HUES6 (cell line): Measurements from ENCODE around the gene SLC25A40.
A peak's percentile ranks its signal among the peaks of the same experiment; 100 is the strongest.
"Not testable (repeated sequence)": the region's sequence is repeated elsewhere in the genome, so short reads cannot be mapped to it uniquely, and the experiment has no call there.

Source experiments
- H3K27ac ChIP-seq: 2 replicates; pipeline ENCODE4 v1.7.0; 2013; ENCODE audit warnings: low read depth, mild to moderate bottlenecking, low read length, inconsistent platforms
- H3K27me3 ChIP-seq: 2 replicates; pipeline ENCODE4 v1.6.1; 2013; ENCODE audit warnings: low read length; ENCODE audit not compliant: control insufficient read depth, insufficient read depth
- H3K36me3 ChIP-seq: 2 replicates; pipeline ENCODE4 v1.6.1; 2013; ENCODE audit warnings: low read length; ENCODE audit not compliant: control insufficient read depth, insufficient read depth
- H3K4me1 ChIP-seq: 2 replicates; pipeline ENCODE4 v1.6.1; 2013; ENCODE audit warnings: low read length; ENCODE audit not compliant: control insufficient read depth, insufficient read depth
- H3K4me3 ChIP-seq: 2 replicates; pipeline ENCODE4 v1.5.1; 2013; ENCODE audit warnings: low read depth, low read length
- H3K9ac ChIP-seq: one replicate; pipeline ENCODE4 v1.6.1; 2013; ENCODE audit warnings: mild to moderate bottlenecking, low read length
- H3K9me3 ChIP-seq: 2 replicates; pipeline ENCODE4 v1.6.1; 2013; ENCODE audit warnings: low read depth, low read length; ENCODE audit not compliant: control insufficient read depth, insufficient read depth

SLC25A40 gene

GRCh38 chr7:87886875-87887274 lies 10.7 kb upstream of the SLC25A40 start:
- Histone ChIP-seq H3K4me1 (no peaks in the 10 kb centered on the region), H3K9me3 (no peaks in the 10 kb centered on the region), H3K27ac (no peak overlapping the region), H3K4me3 (no peak overlapping the region), H3K27me3 (no peaks in the 10 kb centered on the region), H3K36me3 (peaks cover 85% of the 10 kb centered on the region), H3K9ac (no peak overlapping the region)

GRCh38 chr7:87885018-87885417 lies 8.9 kb upstream of the SLC25A40 start:
- H3K4me1 ChIP-seq: no peaks in the 10 kb centered on the region
- no peak overlapping the region for H3K9ac ChIP-seq
- no peaks in the 10 kb centered on the region for H3K9me3 ChIP-seq
- H3K36me3 ChIP-seq: peaks cover 89% of the 10 kb centered on the region
- no peak overlapping the region for H3K4me3 ChIP-seq
- no peaks in the 10 kb centered on the region for H3K27me3 ChIP-seq
- no peak overlapping the region for H3K27ac ChIP-seq

DNA sequence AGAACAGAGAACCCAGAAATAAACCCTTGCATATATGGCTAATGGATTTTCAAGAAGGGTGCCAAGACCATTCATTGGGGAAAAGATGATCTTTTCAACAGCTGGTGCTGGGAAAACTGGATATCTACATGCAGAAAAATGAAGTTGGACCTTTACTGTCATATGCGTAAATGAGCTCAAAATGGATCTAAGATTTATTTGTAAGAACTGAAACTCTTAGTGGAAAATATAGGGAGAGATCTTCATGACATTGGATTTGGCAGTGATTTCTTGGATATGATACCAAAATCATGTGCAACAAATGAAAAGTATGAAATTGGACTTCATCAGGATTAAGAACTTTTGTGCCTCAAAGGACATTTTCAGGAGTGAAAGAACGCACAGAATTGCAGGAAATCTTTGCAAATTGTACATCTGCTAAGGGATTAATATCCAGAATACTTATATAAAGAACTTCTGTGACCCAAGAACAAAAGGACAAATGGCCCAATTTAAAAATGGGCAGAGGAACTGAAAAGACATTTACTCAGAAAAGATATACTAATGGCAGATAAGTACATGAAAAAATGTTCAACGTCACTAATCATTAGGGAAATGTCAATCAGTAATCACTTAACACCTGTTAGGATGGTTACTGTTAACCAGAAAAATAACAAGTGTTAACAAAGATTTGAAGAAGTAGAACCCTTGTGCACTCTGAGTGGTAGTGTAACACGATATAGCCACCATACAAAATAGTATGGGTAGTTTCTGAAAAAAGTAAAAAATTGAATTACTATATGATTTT lies 6.2 kb upstream of the SLC25A40 start:
- Histone ChIP-seq H3K4me3 (no peak overlapping the region), H3K27ac (no peak overlapping the region), H3K27me3 (no peaks in the 10 kb centered on the region), H3K4me1 (no peaks in the 10 kb centered on the region), H3K36me3 (peaks cover 78% of the 10 kb centered on the region), H3K9me3 (no peaks in the 10 kb centered on the region), H3K9ac (no peak overlapping the region)

- peak overlapping the region; percentile 85 for H3K4me3 ChIP-seq
- H3K9me3 ChIP-seq: no peaks in the 10 kb centered on the region
- no peaks in the 10 kb centered on the region for H3K27me3 ChIP-seq
- H3K27ac ChIP-seq: no peak overlapping the region
- H3K4me1 ChIP-seq: no peaks in the 10 kb centered on the region; the same call in 1 of the 2 replicates
- no peak overlapping the region for H3K9ac ChIP-seq
- H3K36me3 ChIP-seq: peaks cover 44% of the 10 kb centered on the region
Observed at GRCh38 chr7:87878208-87878735, 2.1 kb upstream of the SLC25A40 start.

DNA sequence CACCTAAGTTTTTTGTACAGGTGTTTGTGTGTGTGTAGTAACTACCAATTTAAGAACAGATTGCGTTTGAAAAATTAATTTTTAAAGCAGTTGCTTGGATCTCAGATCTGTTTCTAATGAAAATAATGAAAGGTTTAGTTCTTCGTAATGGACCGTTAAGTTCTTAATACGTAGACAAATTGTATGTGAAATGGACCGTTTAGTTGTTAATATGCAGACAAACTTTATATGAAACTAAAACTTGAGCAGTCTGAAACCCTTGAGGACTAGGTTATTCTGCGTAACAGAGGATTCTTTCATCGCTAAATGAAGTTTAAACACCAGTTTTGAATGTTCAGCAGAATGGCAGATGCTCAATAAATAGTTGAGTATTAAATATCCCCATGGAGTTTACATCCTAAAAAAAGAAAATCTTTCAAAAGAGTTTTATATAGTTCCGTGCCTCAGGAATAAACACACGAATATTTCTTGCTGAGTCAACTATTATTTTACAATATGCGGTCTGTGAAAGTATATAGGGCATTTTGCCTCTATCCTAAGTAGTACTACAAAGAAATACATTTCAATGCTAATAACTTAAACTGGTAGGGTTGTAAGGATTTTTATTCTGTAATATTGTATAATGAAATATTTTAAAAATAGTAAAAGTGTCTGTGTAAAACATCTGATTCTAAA lies 1.3 kb upstream of the SLC25A40 start:
- Histone ChIP-seq H3K4me3 (peak overlapping the region; percentile 85), H3K36me3 (peaks cover 36% of the 10 kb centered on the region), H3K9ac (peak overlapping the region; percentile 85), H3K27me3 (no peaks in the 10 kb centered on the region), H3K27ac (peak overlapping the region; percentile 83), H3K9me3 (no peaks in the 10 kb centered on the region), H3K4me1 (no peaks in the 10 kb centered on the region; the same call in 1 of the 2 replicates)

GRCh38 chr7:87876869-87877234 lies 692 bp upstream of the SLC25A40 start:
- Histone ChIP-seq H3K9ac (peak overlapping the region; percentile 85), H3K4me1 (no peaks in the 10 kb centered on the region; the same call in 1 of the 2 replicates), H3K9me3 (0 out of 2 replicates have a peak, but pooled peaks cover 2% of the 10 kb centered on the region), H3K4me3 (peak overlapping the region; percentile 85), H3K27me3 (no peaks in the 10 kb centered on the region), H3K27ac (peak overlapping the region; percentile 83), H3K36me3 (peaks cover 30% of the 10 kb centered on the region)

GRCh38 chr7:87875151-87876039 lies 765 bp downstream of the SLC25A40 start:
- Histone ChIP-seq H3K9me3 (peaks cover 12% of the 10 kb centered on the region), H3K4me3 (peak overlapping the region; percentile 85), H3K27ac (peak overlapping the region; percentile 69; the same call in 1 of the 2 replicates), H3K27me3 (no peaks in the 10 kb centered on the region), H3K9ac (peak overlapping the region; percentile 85), H3K4me1 (no peaks in the 10 kb centered on the region; the same call in 1 of the 2 replicates), H3K36me3 (peaks cover 27% of the 10 kb centered on the region)

- Histone ChIP-seq H3K36me3 (peaks cover 15% of the 10 kb centered on the region), H3K9ac (no peak overlapping the region), H3K27me3 (no peaks in the 10 kb centered on the region), H3K4me1 (no peaks in the 10 kb centered on the region; the same call in 1 of the 2 replicates), H3K4me3 (no peak overlapping the region), H3K9me3 (peaks cover 16% of the 10 kb centered on the region), H3K27ac (no peak overlapping the region)
Observed at GRCh38 chr7:87874066-87874465, 2.1 kb downstream of the SLC25A40 start.

DNA sequence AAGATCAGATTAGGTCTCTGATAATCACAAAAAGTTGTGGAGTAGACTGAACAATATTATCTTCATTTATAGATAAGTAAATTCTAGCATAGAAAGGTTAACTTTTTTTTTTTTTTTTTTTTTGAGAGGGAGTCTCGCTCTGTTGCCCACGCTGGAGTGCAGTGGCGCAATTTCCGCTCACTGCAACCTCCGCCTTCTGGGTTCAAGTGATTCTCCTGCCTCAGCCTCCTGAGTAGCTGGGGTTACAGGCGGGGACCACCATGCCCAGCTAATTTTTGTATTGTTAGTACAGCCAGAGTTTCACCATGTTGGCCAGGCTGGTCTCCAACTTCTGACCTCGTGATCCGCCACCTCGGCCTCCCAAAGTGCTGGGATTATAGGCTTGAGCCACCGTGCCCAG lies 2.8 kb downstream of the SLC25A40 start:
- not testable (repeated sequence) for H3K27me3 ChIP-seq, H3K27ac ChIP-seq, H3K4me1 ChIP-seq, H3K9ac ChIP-seq, H3K4me3 ChIP-seq
- peaks cover 13% of the 10 kb centered on the region for H3K36me3 ChIP-seq
- peaks cover 19% of the 10 kb centered on the region for H3K9me3 ChIP-seq

GRCh38 chr7:87872346-87872745 lies 3.8 kb downstream of the SLC25A40 start:
- H3K27ac ChIP-seq: no peak overlapping the region
- H3K9ac ChIP-seq: no peak overlapping the region
- no peaks in the 10 kb centered on the region; the same call in 1 of the 2 replicates for H3K4me1 ChIP-seq
- H3K36me3 ChIP-seq: peaks cover 21% of the 10 kb centered on the region
- no peak overlapping the region for H3K4me3 ChIP-seq
- H3K27me3 ChIP-seq: no peaks in the 10 kb centered on the region
- peaks cover 23% of the 10 kb centered on the region for H3K9me3 ChIP-seq
